Activated CD8-positive, alpha-beta memory T cell treated with anti-CD3 and anti-CD28 coated beads for 4 hours (primary cell): ENCODE data around the gene RPE.

Source experiments
- DNase-seq, 2 donors: peaks; one replicate each; pipeline ENCODE4 v3.0.0-alpha.2; 2020; ENCODE audit warnings: low read depth in 2 of 2

Gene RPE

GRCh38 chr2:210000464-210001324 is 1.7 kb upstream of the RPE start:
- no peak for DNase-seq

DNA sequence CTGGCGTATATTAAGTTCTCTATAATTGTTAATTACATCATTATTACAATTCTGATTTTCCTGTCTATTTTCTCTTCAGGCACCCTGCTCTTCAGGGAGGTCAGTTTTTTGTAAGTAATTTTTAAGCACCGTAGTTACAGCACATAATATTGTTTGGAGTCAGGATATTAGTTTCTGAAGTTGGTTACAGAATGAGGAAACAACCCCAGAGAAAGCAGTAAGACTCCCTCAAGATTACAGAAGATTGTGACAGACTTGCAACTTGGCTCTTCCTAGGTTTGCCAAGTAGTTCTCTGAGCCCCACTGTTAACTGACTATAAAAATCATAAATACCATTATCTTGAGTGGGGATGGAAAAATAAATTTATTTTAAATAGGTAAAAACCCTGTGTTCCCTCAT is 921 bp downstream of the RPE start:
- DNase-seq: no peak

GRCh38 chr2:210004881-210005280 is 2.4 kb downstream of the RPE start:
- no peak for DNase-seq

GRCh38 chr2:210007895-210008294 is 5.5 kb downstream of the RPE start:
- no peak for DNase-seq

DNA sequence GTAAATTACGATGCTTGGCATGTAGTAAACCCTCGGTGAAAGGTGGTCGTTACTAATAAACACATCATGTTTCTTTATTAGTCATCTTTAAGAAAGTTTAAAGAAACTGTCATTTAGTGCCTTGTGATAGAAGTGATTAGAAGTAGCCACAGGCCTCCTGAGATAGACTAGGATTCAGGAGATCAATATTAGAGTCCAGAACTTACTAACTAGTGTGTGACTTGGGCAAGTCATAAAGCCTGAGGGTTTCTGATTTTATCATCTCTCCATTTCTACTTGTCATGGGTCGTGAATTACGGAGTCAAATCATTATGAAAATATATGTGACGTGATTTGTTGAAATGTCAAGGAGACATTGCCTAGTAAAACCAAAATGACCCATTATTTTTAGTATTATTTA is 6.7 kb downstream of the RPE start:
- no peak for DNase-seq

DNA sequence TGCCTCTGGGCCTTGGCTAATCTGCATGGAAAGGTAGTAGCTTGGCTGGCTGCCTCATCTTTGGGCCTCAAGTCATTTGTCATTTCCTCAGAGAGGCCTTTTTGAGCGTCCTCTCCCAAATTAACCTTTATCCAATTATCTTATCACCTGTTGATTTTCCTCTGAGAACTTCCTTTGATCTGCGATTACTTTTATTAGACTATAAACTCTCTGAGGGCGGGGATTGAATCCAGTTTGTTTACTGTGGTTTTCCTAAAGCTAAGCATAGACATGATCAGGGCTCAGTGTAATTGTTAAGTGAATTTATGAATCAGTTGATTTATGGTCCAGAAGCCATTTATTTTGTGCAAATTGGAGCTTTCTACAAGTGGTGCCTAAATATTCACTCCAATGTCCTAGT is 7.5 kb downstream of the RPE start:
- DNase-seq: no peak

- no peak for DNase-seq
Measured at GRCh38 chr2:210020138-210020537, 17.7 kb downstream of the RPE start.

GRCh38 chr2:210022824-210023223 is 20.4 kb downstream of the RPE start:
- no peak for DNase-seq

- DNase-seq: no peak
Measured at GRCh38 chr2:210027608-210028007, 25.2 kb downstream of the RPE start.

DNA sequence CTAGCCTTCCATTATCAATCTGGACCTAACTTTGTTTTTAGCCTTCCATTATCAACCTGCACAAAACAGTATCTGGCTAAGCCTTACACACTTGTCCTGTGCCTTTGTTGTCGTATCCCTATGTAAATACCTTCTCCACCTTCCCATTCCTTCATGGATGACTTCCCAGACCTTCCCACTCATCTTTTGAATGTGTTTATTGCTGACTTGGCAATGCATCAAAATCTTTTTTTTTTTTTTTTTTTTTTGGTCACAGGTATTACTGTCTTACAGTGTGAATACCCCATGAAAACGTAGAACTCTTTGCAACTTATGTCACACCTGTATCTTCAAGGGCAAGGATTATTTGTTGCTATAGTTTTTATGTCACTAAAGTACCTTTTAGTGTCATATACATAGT is 25.7 kb downstream of the RPE start:
- no peak for DNase-seq

- no peak for DNase-seq
Measured at GRCh38 chr2:210034087-210034683, 31.7 kb downstream of the RPE start.

DNA sequence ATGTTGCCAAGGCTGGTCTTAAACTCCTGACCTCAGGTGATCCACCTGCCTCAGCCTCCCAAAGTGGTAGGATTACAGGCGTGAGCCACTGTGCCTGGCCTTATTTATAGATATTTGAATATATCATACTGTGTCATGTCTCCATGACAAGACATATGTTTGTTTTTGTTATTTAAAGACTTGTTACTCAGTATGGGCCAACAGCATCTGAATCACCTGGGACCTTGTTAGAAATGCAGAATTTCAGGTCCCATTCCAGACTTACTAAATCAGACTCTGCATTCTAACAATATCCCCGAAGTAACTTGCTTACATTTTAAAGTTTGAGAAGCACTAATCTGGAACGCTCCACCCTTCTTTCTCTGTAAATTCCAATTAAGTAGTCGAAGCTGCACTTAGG is 33.2 kb downstream of the RPE start:
- DNase-seq: no peak

- DNase-seq: no peak
Measured at GRCh38 chr2:210038078-210038477, 35.6 kb downstream of the RPE start.

- no peak for DNase-seq
Measured at GRCh38 chr2:210046851-210047500, 44.5 kb downstream of the RPE start.

GRCh38 chr2:210049831-210050230 is 47.4 kb downstream of the RPE start:
- no peak for DNase-seq

DNA sequence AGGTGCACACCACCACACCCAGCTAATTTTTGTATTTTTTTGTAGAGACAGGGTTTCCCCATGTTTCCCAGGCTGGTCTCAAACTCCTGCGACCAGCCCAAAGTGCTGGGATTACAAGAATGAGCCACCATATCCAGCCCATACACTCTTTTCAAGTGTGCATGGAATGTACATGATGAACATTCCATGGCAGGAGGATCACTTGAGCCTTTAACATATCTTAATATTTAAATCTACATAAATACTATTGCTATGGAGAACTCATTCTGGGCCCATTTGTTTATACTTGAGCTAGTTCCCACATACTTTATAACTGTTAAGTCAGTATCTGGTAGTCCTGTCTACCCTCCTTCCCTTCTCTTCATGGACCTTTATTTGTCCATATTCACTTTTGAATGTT is 48.4 kb downstream of the RPE start:
- DNase-seq: no peak

GRCh38 chr2:210054696-210055095 is 52.3 kb downstream of the RPE start:
- DNase-seq: no peak

DNA sequence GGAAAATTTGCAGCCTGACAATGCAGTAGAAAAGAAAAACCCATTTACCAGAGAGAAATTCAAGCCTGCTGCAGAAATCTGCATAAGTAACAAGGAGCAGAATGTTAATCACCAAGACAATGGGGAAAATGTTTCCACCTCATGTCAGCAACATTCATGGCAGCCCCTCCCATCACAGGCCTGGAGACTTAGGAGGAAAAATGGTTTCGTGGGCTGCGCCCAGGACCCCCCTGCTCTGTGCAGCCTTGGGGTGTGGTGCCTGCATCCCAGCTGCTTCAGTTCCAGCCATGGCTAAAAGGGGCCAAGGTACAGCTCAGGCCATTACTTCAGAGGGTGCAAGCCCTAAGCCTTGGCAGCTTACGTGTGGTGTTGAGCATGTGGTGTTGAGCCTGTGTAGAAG is 53.4 kb downstream of the RPE start:
- no peak for DNase-seq

- no peak for DNase-seq
Measured at GRCh38 chr2:210063306-210063705, 60.9 kb downstream of the RPE start.
